HEK293 (cell line): ENCODE results near the gene MADD.

ENCODE experiments used
- CTCF ChIA-PET: fragments of 350-600 bp; formaldehyde crosslinking; extraction: SDS; loops from one replicate; lab custom pipeline; 2021; ENCODE audit warnings: antibody characterized with exemption; lab: Yijun Ruan, JAX
- POLR2A ChIA-PET: fragments of 300-600 bp; formaldehyde crosslinking; extraction: SDS; loops from one replicate; lab custom pipeline; 2020; ENCODE audit warnings: antibody characterized with exemption, inconsistent platforms; lab: Yijun Ruan, JAX
- H3K27ac ChIP-seq: fragments of 200-500 bp; sonication (Bioruptor generic); 2 replicates; pipeline ENCODE4 v1.5.1; 2014; ENCODE audit warnings: low read depth, low read length, control low read depth, inconsistent platforms; ENCODE audit errors: extremely low read depth
- H3K36me3 ChIP-seq, 2 experiments: fragments of 200-500 bp in 1 of 2; sonication (Bioruptor generic) in 1 of 2; 1 replicate in 1 of 2; 2 replicates in 1 of 2; pipeline ENCODE4 v1.5.1; 2014 to 2017; ENCODE audit warnings: inconsistent platforms in 2 of 2, low read length in 2 of 2; ENCODE audit not compliant: control insufficient read depth in 2 of 2, insufficient read depth in 1 of 2
- H3K4me1 ChIP-seq: fragments of 200-500 bp; sonication (Bioruptor generic); 2 replicates; pipeline ENCODE4 v1.5.1; 2014; ENCODE audit warnings: mild to moderate bottlenecking, low read length, inconsistent platforms; ENCODE audit not compliant: control insufficient read depth, insufficient read depth
- H3K4me3 ChIP-seq: 2 replicates; pipeline ENCODE4 v1.5.1; 2011; ENCODE audit warnings: low read depth, mild to moderate bottlenecking, control low read depth, low read length, moderate library complexity
- H3K9me3 ChIP-seq: fragments of 200-500 bp; sonication (Bioruptor generic); 2 replicates; pipeline ENCODE4 v1.5.1; 2014; ENCODE audit warnings: low read depth, low read length, inconsistent platforms; ENCODE audit not compliant: control insufficient read depth, insufficient read depth
- ATF2 ChIP-seq: fragments of 450-650 bp; formaldehyde crosslinking; IDR thresholded peaks from 2 replicates; pipeline ENCODE4 v1.5.1; 2016; ENCODE audit warnings: missing biosample characterization, missing genetic modification characterization, low read depth
- GFI1B ChIP-seq: fragments of 450-650 bp; formaldehyde crosslinking; IDR thresholded peaks from 2 replicates; pipeline ENCODE4 v1.5.1; 2016; ENCODE audit warnings: missing biosample characterization, missing genetic modification characterization
- KLF1 ChIP-seq: fragments of 450-650 bp; formaldehyde crosslinking; IDR thresholded peaks from 2 replicates; pipeline ENCODE4 v1.5.1; 2016; ENCODE audit warnings: missing biosample characterization, missing genetic modification characterization
- KLF8 ChIP-seq: fragments of 450-650 bp; formaldehyde crosslinking; IDR thresholded peaks from 2 replicates; pipeline ENCODE4 v1.5.1; 2016; ENCODE audit warnings: missing biosample characterization, missing genetic modification characterization
- PRDM10 ChIP-seq: fragments of 450-650 bp; formaldehyde crosslinking; IDR thresholded peaks from 2 replicates; pipeline ENCODE4 v1.5.1; 2016; ENCODE audit warnings: missing biosample characterization, missing genetic modification characterization
- SCRT1 ChIP-seq: fragments of 450-650 bp; formaldehyde crosslinking; IDR thresholded peaks from 2 replicates; pipeline ENCODE4 v1.5.1; 2016; ENCODE audit warnings: missing biosample characterization, missing genetic modification characterization, borderline replicate concordance
- ZFP69B ChIP-seq: fragments of 450-650 bp; formaldehyde crosslinking; IDR thresholded peaks from 2 replicates; pipeline ENCODE4 v1.5.1; 2016; ENCODE audit warnings: missing biosample characterization, missing genetic modification characterization
- ZNF16 ChIP-seq: fragments of 450-650 bp; formaldehyde crosslinking; IDR thresholded peaks from 2 replicates; pipeline ENCODE4 v1.5.1; 2016; ENCODE audit warnings: low read depth, missing biosample characterization, missing genetic modification characterization
- ZNF223 ChIP-seq: fragments of 450-650 bp; formaldehyde crosslinking; IDR thresholded peaks from 2 replicates; pipeline ENCODE4 v1.5.1; 2016; ENCODE audit warnings: missing biosample characterization, missing genetic modification characterization
- ZNF274 ChIP-seq, 2 experiments: fragments of 200-500 bp in 1 of 2; fragments of 450-650 bp in 1 of 2; sonication (Bioruptor generic) in 1 of 2; formaldehyde crosslinking in 1 of 2; IDR thresholded peaks; 2 replicates each; pipeline versions ENCODE4 v1.5.1 to v1.6.1; 2014 to 2016; ENCODE audit warnings: borderline replicate concordance in 1 of 2, inconsistent platforms in 1 of 2, low read length in 1 of 2, missing biosample characterization in 1 of 2, missing genetic modification characterization in 1 of 2
- ZNF280D ChIP-seq: fragments of 450-650 bp; formaldehyde crosslinking; IDR thresholded peaks from 2 replicates; pipeline ENCODE4 v1.5.1; 2016; ENCODE audit warnings: missing biosample characterization, missing genetic modification characterization
- ZNF341 ChIP-seq: fragments of 450-650 bp; formaldehyde crosslinking; IDR thresholded peaks from 2 replicates; pipeline ENCODE4; 2016; ENCODE audit warnings: low read depth, missing biosample characterization, missing genetic modification characterization
- ZNF423 ChIP-seq: fragments of 450-650 bp; formaldehyde crosslinking; IDR thresholded peaks from 2 replicates; pipeline ENCODE4 v1.5.1; 2016; ENCODE audit warnings: missing biosample characterization, missing genetic modification characterization
- ZNF449 ChIP-seq: fragments of 450-650 bp; formaldehyde crosslinking; IDR thresholded peaks from 2 replicates; pipeline ENCODE4 v1.5.1; 2017; ENCODE audit warnings: missing biosample characterization, mild to moderate bottlenecking, missing genetic modification characterization, moderate library complexity
- ZNF558 ChIP-seq: fragments of 450-650 bp; formaldehyde crosslinking; IDR thresholded peaks from 2 replicates; pipeline ENCODE4 v1.5.1; 2016; ENCODE audit warnings: missing biosample characterization, missing genetic modification characterization
- ZNF580 ChIP-seq: fragments of 450-650 bp; formaldehyde crosslinking; IDR thresholded peaks from 2 replicates; pipeline ENCODE4 v1.5.1; 2016; ENCODE audit warnings: missing biosample characterization, missing genetic modification characterization
- ZNF791 ChIP-seq: fragments of 450-650 bp; formaldehyde crosslinking; IDR thresholded peaks from 2 replicates; pipeline ENCODE4 v1.5.1; 2016; ENCODE audit warnings: missing biosample characterization, missing genetic modification characterization
- ZSCAN4 ChIP-seq: fragments of 450-650 bp; formaldehyde crosslinking; IDR thresholded peaks from 2 replicates; pipeline ENCODE4 v1.5.1; 2017; ENCODE audit warnings: missing biosample characterization, missing genetic modification characterization
- ZXDB ChIP-seq: fragments of 450-650 bp; formaldehyde crosslinking; IDR thresholded peaks from 2 replicates; pipeline ENCODE4 v1.5.1; 2016; ENCODE audit warnings: missing biosample characterization, missing genetic modification characterization

The MADD gene

GRCh38 chr11:47261291-47261800, 8.6 kb upstream of the MADD start:
- H3K4me1 ChIP-seq = 0 out of 2 replicates have a peak, but pooled peaks cover 4% of the 10 kb centered on the region
- no peak overlapping the region for H3K4me3 ChIP-seq
- H3K36me3 ChIP-seq = peaks cover 0 to 6% of the 10 kb centered on the region in 2 experiments; a peak in 1 of 3 replicates
- no peak overlapping the region for H3K27ac ChIP-seq
- ChIA-PET POLR2A (interaction anchor here (1.8 kb wide), 1 partner anchor 13 kb away, joined by 5 read pairs; the partner anchor contains the start of gene ACP2), CTCF (interaction anchor here (0.5 to 4.7 kb wide), 3 partner anchors 13 to 142 kb away, joined by 3 to 40 read pairs (median 3); partner anchors contain the start of gene ACP2)
- no peak for TF ChIP-seq ZFP69B (tag by site-specific recombination)
- TF ChIP-seq ZNF274 (IDR thresholded peaks at IDR 0.05; ENCODE audit: low read length) = no peak
- no peak for TF ChIP-seq ZNF274 (tag by site-specific recombination; IDR thresholded peaks at IDR 0.05; ENCODE audit: borderline replicate concordance)
- no peak for TF ChIP-seq ZNF423 (tag by site-specific recombination)
- no peak for TF ChIP-seq ZNF223 (tag by site-specific recombination)
- no peak for TF ChIP-seq ZXDB (tag by site-specific recombination)
- no peak for TF ChIP-seq ZNF580 (tag by site-specific recombination)
- TF ChIP-seq ZNF558 (tag by site-specific recombination) = no peak
- no peaks in the 10 kb centered on the region for H3K9me3 ChIP-seq

GRCh38 chr11:47264119-47264518, 5.8 kb upstream of the MADD start:
- H3K4me3 ChIP-seq = no peak overlapping the region
- no peaks in the 10 kb centered on the region for H3K9me3 ChIP-seq
- TF ChIP-seq ZNF791 = no peak
- TF ChIP-seq ZNF341 (tag by site-specific recombination) = no peak
- no peak for TF ChIP-seq ZNF280D (tag by site-specific recombination)
- TF ChIP-seq ZSCAN4 (tag by site-specific recombination) = no peak
- TF ChIP-seq PRDM10 = no peak
- TF ChIP-seq KLF8 (tag by site-specific recombination) = no peak
- TF ChIP-seq ATF2 (tag by site-specific recombination) = no peak
- no peak for TF ChIP-seq SCRT1
- TF ChIP-seq KLF1 (tag by site-specific recombination) = no peak
- TF ChIP-seq ZNF16 (tag by site-specific recombination) = no peak
- TF ChIP-seq GFI1B (tag by site-specific recombination) = no peak
- no peak for TF ChIP-seq ZNF449 (tag by site-specific recombination)
- TF ChIP-seq ZFP69B (tag by site-specific recombination) = no peak
- TF ChIP-seq, all 188 proteins: peak for 0
- H3K4me1 ChIP-seq = no peaks in the 10 kb centered on the region
- POLR2A ChIA-PET = interaction anchor here (0.6 to 1.1 kb wide), 2 partner anchors 12 to 16 kb away, joined by 3 to 7 read pairs; partner anchors contain the start of gene ACP2
- H3K36me3 ChIP-seq = peaks cover 0 to 6% of the 10 kb centered on the region in 2 experiments; a peak in 1 of 3 replicates
- H3K27ac ChIP-seq = no peak overlapping the region
- CTCF ChIA-PET = interaction anchor here (0.6 to 1.9 kb wide), 7 partner anchors 16 to 775 kb away, joined by 3 to 6 read pairs (median 4); partner anchors contain the start of gene ARFGAP2
